Renal cortex interstitium (tissue), 15 donors: Measurements from ENCODE around the gene PKHD1. TPM values are rescaled to one million over a fixed set of nuclear protein-coding genes. Genes with fewer than 3 reads are reported as not detected.
A peak's percentile ranks its signal among the peaks of the same experiment; 100 is the strongest.

ENCODE experiments used
- DNase-seq, 11 donors: peaks; one replicate each; pipeline ENCODE4 v3.0.0-alpha.2; 2013; ENCODE audit warnings: low read depth in 9 of 11, low spot score in 4 of 11; ENCODE audit errors: extremely low read depth in 1 of 11
- long read RNA-seq, 16 experiments: transcript quantifications; one replicate each; lab custom pipeline, GENCODE V29; 2026
- polyA plus RNA-seq, 3 donors: library from polyadenylated mRNA; unstranded; fragments of 120-200 nt; gene quantifications; one replicate each; pipeline ENCODE4 v1.2.1, GENCODE V29; 2013; ENCODE audit not compliant: insufficient read length in 3 of 3

The PKHD1 gene, protein sequence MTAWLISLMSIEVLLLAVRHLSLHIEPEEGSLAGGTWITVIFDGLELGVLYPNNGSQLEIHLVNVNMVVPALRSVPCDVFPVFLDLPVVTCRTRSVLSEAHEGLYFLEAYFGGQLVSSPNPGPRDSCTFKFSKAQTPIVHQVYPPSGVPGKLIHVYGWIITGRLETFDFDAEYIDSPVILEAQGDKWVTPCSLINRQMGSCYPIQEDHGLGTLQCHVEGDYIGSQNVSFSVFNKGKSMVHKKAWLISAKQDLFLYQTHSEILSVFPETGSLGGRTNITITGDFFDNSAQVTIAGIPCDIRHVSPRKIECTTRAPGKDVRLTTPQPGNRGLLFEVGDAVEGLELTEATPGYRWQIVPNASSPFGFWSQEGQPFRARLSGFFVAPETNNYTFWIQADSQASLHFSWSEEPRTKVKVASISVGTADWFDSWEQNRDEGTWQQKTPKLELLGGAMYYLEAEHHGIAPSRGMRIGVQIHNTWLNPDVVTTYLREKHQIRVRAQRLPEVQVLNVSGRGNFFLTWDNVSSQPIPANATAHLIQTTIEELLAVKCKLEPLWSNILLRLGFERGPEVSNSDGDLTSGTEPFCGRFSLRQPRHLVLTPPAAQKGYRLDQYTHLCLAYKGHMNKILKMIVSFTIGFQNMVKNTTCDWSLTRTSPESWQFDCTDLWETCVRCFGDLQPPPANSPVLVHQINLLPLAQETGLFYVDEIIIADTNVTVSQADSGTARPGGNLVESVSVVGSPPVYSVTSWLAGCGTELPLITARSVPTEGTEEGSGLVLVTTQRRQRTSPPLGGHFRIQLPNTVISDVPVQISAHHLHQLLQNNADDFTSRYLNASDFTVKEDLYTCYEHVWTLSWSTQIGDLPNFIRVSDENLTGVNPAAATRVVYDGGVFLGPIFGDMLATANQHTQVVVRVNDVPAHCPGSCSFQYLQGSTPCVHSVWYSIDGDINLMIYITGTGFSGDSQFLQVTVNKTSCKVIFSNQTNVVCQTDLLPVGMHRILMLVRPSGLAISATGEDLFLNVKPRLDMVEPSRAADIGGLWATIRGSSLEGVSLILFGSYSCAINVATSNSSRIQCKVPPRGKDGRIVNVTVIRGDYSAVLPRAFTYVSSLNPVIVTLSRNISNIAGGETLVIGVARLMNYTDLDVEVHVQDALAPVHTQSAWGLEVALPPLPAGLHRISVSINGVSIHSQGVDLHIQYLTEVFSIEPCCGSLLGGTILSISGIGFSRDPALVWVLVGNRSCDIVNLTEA (N-terminal part only)
- polyA plus RNA-seq, result 10 to 100 TPM; 18.2 to 34.3 (median 22.0) TPM
- long read RNA-seq, donor 1, result 0 reads
- long read RNA-seq, donor 2, result 0 reads
- long read RNA-seq, donor 3, result 0 reads
- long read RNA-seq, donor 4, result 0 reads
- long read RNA-seq, donor 5, result 0 reads
- long read RNA-seq, donor 6, result 0 reads
- long read RNA-seq, donor 7, result 0 reads
- long read RNA-seq, donor 8, result 0 reads
- long read RNA-seq, donor 9, result 0 reads
- long read RNA-seq, donor 10, result 0 reads
- long read RNA-seq, donor 11, result 0 reads
- long read RNA-seq, donor 12, result 0 reads
- long read RNA-seq, donor 13, result 0 reads
- long read RNA-seq, donor 14, result 0 reads
- long read RNA-seq, donor 15, result 0 reads
- long read RNA-seq, donor 16, result 0 reads

DNA sequence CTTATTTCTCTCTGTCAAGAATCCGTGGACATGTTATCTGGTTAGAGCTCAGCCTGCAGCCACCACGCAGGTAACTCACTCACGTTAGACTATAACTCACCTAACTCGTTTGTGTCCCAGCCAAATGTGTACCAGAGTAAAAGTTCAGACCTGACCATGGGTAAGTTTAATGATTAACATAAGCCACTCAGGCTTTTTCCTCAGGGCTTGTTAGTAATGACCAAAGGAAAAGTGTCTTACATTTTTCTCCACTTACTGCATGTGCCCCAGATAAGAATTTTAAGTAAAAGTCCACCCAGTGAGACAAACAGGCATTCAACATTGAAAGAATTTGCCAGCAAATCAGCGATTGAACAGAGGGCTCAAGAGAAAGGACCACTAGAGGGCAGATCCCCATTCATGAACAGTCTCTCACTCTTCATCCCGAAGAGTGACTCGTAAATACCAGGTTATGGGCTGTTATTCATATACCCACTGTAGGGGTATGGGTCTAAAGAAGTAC, at the start of gene PKHD1:
TSS of gene PKHD1 (minus strand) at position 116 of the 502 bp plus-strand sequence. CDS start 2,680 bp downstream, outside the sequence.
- DNase-seq, result peak in 9 of 11 donors; percentile 31 to 83 (median 55)

GRCh38 chr6:52136934-52137467, 49.6 kb upstream of the PKHD1 start:
- DNase-seq, result no peak

DNA sequence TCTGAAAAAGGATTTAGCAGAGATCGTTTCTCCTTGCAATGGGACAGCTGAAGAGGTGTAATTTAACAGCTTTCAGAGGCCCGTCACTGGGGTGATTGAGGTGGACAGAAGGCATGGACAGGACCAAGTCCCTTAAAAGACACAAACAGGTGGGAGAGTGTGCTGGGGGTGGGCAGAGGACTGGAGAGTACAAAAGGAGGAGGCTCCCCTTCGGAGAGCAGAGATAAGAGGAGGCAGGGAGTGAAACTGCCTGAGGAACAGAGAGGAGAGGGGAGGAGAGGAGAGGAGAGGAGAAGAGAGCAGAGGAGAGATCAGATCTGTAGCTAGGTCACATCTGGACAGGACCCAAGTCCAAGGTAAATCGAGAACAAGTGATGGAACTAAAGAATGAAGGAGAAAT, 48.6 kb upstream of the PKHD1 start:
- no peak for DNase-seq

- DNase-seq, result no peak
Observed at GRCh38 chr6:52135217-52135616, 47.8 kb upstream of the PKHD1 start.

GRCh38 chr6:52134011-52134410, 46.6 kb upstream of the PKHD1 start:
- DNase-seq, result no peak

GRCh38 chr6:52133324-52133723, 45.9 kb upstream of the PKHD1 start:
- DNase-seq, result no peak

DNA sequence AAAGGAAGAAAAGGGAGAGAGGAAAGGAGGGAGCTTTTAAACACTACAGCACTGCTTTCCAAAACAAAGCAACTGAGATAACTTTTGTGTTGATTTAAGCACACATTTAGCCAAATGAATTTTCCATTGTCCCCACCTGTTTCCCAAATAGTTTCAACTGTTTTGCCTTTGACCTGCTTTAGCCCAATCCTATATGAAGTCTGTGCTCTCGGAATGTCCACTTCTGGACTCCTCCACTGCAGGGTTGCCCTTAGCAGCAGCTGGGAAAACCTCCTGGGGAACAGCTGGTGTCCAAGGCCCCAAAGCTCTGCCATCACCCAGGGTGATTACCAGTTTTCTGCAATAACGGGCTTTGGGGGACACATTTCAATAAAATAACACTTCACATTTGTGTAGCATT, 44.9 kb upstream of the PKHD1 start:
- no peak for DNase-seq

GRCh38 chr6:52130440-52130839, 43.0 kb upstream of the PKHD1 start:
- DNase-seq, result no peak

- DNase-seq, result no peak
Observed at GRCh38 chr6:52127957-52128356, 40.5 kb upstream of the PKHD1 start.

GRCh38 chr6:52126231-52126630, 38.8 kb upstream of the PKHD1 start:
- DNase-seq, result no peak

DNA sequence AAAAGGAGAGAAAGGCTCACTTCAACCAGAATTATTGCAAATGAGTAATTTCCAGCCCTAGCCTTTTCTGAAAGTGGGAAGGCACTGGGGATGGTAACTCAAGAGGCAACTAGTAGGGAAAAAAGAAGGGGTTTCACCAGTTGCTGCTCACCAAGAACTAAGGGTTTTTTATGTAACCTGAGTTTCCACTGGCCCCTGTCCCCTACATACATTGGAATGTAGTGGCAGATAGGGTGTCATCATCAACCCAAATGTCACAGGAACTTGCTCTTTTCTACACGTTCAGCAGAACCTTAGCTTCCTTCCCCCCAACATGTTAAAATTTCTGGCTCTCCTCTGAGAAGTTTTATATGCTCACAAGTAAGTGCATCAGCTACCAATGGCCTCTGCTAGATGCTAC, 38.2 kb upstream of the PKHD1 start:
- DNase-seq, result no peak

DNA sequence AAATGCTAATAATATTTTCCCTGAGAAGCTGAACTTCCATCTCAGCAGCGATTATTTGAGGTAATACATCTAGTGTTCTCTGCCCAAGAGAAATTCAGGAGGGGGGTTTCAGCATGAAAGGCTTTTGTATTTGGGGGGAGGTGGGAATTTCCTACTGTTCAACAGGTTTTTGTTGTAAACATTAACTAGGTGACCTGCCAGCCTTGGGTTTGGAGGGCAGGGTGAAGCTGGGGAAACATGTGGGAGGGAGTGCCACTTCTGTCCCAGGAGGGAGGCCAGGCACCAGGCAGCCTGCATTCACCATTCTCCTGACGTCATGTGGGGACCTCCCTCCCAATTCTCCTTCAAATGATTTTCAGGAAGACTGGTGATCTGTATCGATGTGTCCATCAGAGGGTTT, 37.7 kb upstream of the PKHD1 start:
- DNase-seq, result peak in 10 of 11 donors; percentile 24 to 77 (median 48)

DNA sequence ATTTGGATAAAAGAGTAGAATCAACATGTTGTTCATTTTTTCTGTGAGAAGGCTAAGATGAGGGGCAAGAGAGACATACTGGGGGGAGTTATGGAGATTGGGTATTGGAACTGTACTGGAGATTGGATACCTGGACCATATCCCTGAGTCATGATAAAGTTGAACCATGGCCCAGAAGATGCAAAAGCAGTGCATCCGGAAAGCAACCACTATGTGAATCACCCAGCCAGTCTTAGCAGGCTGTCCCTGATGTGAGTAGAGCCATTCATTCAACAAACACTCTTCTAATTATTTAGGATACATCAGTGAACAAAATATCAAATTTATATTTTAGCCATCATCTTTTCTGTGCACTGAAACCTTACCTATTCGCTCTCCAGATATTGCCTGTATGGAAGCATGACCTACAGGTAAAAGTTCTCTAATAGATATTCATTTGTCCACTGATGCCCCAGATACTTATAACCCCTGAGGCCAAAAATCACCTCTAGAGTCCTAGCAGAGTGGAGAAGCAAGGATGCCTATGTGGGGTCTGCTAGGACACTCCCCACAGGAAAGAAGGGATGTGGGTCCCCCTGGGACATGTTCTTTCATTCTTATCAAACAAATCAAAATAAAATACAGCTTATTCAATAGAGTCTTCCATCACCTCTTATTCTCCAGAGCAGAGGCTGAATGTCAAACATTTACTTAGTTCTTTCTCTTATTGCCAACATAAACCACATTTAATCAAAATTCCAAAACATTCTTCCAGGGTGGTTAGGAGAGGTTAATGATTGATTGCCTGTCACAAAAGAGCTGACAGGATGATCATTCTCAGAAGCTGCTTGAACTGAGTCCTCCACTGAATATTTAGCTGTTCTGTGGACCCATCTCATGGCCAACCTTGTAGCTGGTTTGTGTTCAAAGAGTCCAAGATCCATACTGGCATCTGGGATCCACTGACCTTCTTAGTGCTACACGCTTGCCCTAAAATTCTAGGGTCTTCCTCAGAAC, 37.0 kb upstream of the PKHD1 start:
- DNase-seq, result peak in 6 of 11 donors; percentile 33 to 72 (median 45)

GRCh38 chr6:52123251-52123650, 35.8 kb upstream of the PKHD1 start:
- no peak for DNase-seq

DNA sequence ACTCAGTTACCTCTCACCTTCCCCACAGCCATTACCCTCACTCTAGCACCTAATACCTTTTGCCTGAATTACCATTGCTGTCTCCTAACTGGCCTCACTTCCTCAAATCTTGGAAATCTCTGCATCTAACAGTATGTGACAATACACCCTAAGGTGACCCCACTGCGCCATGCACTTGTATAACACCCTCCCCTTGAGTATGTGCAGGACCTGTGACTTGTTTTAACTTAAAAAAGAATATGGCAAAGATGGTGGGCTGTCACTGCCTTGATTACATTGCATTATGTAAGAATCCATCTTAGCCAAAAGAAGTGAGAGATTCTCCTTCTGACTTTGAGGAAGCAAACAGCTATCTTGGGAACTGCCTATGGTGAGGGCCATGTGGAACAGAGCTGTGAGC, 29.9 kb upstream of the PKHD1 start:
- no peak for DNase-seq

DNA sequence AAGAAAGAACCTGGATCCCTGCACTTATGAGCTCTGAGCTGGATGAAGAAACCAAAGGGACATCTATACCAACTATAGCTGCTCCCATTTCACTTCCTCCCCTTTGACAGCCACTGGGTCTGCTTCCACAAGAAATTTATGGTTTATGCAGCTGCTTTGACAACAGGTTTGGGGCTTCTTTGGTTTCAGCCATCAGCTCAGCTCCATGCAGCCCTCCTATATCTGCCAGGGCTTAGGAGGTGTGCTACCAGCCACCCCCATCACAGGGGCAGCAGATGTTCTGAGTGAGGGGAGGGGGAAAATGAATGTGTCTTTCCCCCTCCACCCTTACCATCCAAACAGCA, 29.2 kb upstream of the PKHD1 start:
- DNase-seq, result no peak
